ENCODE measurements around the gene SEC61A1.

The SEC61A1 gene

GRCh38 chr3:128016502-128016901 lies 35.7 kb upstream of the SEC61A1 start:
- H3K4me1 ChIP-seq (ENCODE audit: low read length), result no peaks in the 10 kb centered on the region
- no peaks in the 10 kb centered on the region for H3K36me3 ChIP-seq (replicated peaks; ENCODE audit: low read depth, low read length)
- H4K20me1 ChIP-seq (ENCODE audit: insufficient read depth, low read length), result no peaks in the 10 kb centered on the region
- no peaks in the 10 kb centered on the region for H3K79me2 ChIP-seq (ENCODE audit: low read length)
- no peaks in the 10 kb centered on the region for H3K27me3 ChIP-seq (ENCODE audit: low read depth, low read length)
- no peak overlapping the region for H3K4me2 ChIP-seq (ENCODE audit: low read length)
- H3K9me3 ChIP-seq (ENCODE audit: insufficient read depth, low read length), result no peaks in the 10 kb centered on the region
- no peak overlapping the region for H3K9ac ChIP-seq (ENCODE audit: low read length)
- TF ChIP-seq EZH2phosphoT487 (IDR thresholded peaks at IDR 0.05; ENCODE audit: low read depth), result no peak
- TF ChIP-seq, protein P1, sequence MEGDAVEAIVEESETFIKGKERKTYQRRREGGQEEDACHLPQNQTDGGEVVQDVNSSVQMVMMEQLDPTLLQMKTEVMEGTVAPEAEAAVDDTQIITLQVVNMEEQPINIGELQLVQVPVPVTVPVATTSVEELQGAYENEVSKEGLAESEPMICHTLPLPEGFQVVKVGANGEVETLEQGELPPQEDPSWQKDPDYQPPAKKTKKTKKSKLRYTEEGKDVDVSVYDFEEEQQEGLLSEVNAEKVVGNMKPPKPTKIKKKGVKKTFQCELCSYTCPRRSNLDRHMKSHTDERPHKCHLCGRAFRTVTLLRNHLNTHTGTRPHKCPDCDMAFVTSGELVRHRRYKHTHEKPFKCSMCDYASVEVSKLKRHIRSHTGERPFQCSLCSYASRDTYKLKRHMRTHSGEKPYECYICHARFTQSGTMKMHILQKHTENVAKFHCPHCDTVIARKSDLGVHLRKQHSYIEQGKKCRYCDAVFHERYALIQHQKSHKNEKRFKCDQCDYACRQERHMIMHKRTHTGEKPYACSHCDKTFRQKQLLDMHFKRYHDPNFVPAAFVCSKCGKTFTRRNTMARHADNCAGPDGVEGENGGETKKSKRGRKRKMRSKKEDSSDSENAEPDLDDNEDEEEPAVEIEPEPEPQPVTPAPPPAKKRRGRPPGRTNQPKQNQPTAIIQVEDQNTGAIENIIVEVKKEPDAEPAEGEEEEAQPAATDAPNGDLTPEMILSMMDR (IDR thresholded peaks at IDR 0.05; ENCODE audit: low read depth, low read length), result no peak
- no peak overlapping the region for H3K4me3 ChIP-seq (ENCODE audit: low read length)
- no peak overlapping the region for H3K27ac ChIP-seq (ENCODE audit: low read length)
- no peak overlapping the region for H2AFZ ChIP-seq (ENCODE audit: low read depth, low read length)

DNA sequence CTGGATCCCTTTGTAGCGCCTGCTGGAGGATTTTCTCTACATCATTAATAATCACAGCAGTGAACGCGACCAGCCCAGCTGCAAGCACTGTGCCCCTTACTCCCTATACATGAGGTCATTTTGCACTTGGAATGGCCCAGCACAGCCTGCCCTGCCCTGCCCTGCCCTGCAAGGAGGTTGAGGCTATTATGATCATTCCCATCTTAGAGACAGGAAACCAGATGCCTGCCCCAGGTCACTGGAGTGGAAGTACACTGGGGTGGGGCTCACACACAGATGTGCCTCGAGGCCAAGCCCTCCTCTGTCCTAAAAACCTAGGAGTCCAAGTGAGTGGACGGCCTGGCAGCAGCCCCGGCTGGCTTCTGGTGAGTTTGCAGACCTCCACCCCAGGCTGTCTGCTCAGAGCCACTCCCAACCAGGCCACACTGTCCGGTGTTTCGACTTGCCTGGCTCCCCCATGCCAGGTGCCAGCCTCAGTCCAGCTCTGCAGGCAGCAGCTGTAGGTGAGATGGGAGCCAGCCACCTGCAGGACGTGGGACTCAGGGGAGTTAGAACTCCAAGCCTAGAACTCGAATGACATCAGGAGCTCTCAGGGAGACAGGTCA lies 30.4 kb upstream of the SEC61A1 start:
- no peak overlapping the region for H3K4me2 ChIP-seq (ENCODE audit: low read length)
- H3K4me1 ChIP-seq (ENCODE audit: low read length), result no peaks in the 10 kb centered on the region
- no peak overlapping the region for H3K4me3 ChIP-seq (ENCODE audit: low read length)
- no peaks in the 10 kb centered on the region for H4K20me1 ChIP-seq (ENCODE audit: insufficient read depth, low read length)
- no peaks in the 10 kb centered on the region for H3K9me3 ChIP-seq (ENCODE audit: insufficient read depth, low read length)
- H2AFZ ChIP-seq (ENCODE audit: low read depth, low read length), result no peak overlapping the region
- TF ChIP-seq EZH2phosphoT487 (IDR thresholded peaks at IDR 0.05; ENCODE audit: low read depth), result no peak
- TF ChIP-seq, protein P1 (IDR thresholded peaks at IDR 0.05; ENCODE audit: low read depth, low read length), result no peak
- H3K36me3 ChIP-seq (replicated peaks; ENCODE audit: low read depth, low read length), result no peaks in the 10 kb centered on the region
- H3K79me2 ChIP-seq (ENCODE audit: low read length), result no peaks in the 10 kb centered on the region
- no peak overlapping the region for H3K27ac ChIP-seq (ENCODE audit: low read length)
- peaks cover 20% of the 10 kb centered on the region; the same call in 1 of the 2 replicates for H3K27me3 ChIP-seq (ENCODE audit: low read depth, low read length)
- H3K9ac ChIP-seq (ENCODE audit: low read length), result no peak overlapping the region

DNA sequence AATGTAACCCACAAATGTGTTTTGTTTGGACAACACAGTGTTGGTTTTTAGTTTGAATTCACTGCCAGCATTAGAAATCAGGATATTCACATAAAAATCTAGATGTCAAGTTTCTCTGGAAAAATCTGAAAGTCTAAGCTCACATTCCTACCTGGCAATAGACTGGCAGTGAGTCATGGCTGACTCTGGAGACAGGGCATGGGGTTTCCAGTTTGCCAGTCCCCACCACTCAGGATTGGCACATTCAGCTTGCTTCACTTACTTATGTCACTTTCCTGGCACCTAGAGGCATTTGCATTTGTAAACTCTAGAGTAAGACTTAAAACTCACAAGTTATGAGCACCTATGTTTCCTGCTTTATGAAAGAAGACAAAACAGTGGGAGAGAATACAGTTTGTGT lies 19.1 kb upstream of the SEC61A1 start:
- no peak for TF ChIP-seq EZH2phosphoT487 (IDR thresholded peaks at IDR 0.05; ENCODE audit: low read depth)
- TF ChIP-seq, protein P1 (IDR thresholded peaks at IDR 0.05; ENCODE audit: low read depth, low read length), result no peak

DNA sequence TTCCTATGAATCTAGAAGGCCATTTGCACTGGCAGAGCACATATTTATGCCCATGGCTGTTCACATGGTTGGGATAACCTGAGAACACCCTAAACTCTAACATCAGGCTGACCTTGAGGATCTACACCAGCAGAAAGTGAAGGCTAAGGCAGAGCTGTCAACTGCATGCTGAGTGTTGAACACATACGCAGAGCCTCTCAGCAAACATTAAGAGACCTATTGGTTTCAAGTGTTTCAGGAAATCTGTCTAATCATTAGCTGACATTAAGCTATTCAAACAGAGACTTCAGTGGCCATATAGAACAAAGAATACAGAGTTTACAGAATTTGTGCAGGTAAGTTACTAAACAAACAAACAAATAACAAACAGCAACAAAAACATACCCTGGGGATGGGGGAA lies 16.1 kb upstream of the SEC61A1 start:
- no peaks in the 10 kb centered on the region for H3K36me3 ChIP-seq (replicated peaks; ENCODE audit: low read depth, low read length)
- no peaks in the 10 kb centered on the region for H4K20me1 ChIP-seq (ENCODE audit: insufficient read depth, low read length)
- no peak overlapping the region for H3K4me3 ChIP-seq (ENCODE audit: low read length)
- H3K27me3 ChIP-seq (ENCODE audit: low read depth, low read length), result peaks cover 12% of the 10 kb centered on the region
- no peaks in the 10 kb centered on the region for H3K9me3 ChIP-seq (ENCODE audit: insufficient read depth, low read length)
- TF ChIP-seq EZH2phosphoT487 (IDR thresholded peaks at IDR 0.05; ENCODE audit: low read depth), result no peak
- TF ChIP-seq, protein P1 (IDR thresholded peaks at IDR 0.05; ENCODE audit: low read depth, low read length), result no peak
- H3K9ac ChIP-seq (ENCODE audit: low read length), result no peak overlapping the region
- H2AFZ ChIP-seq (ENCODE audit: low read depth, low read length), result no peak overlapping the region
- no peak overlapping the region for H3K4me2 ChIP-seq (ENCODE audit: low read length)
- H3K27ac ChIP-seq (ENCODE audit: low read length), result no peak overlapping the region
- no peaks in the 10 kb centered on the region for H3K4me1 ChIP-seq (ENCODE audit: low read length)
- H3K79me2 ChIP-seq (ENCODE audit: low read length), result no peaks in the 10 kb centered on the region

More for the DNA sequence above, 19.1 kb upstream of the SEC61A1 start:
- no peaks in the 10 kb centered on the region for H3K4me1 ChIP-seq (ENCODE audit: low read length)
- H3K9me3 ChIP-seq (ENCODE audit: insufficient read depth, low read length), result no peaks in the 10 kb centered on the region
- H4K20me1 ChIP-seq (ENCODE audit: insufficient read depth, low read length), result no peaks in the 10 kb centered on the region
- H3K4me2 ChIP-seq (ENCODE audit: low read length), result no peak overlapping the region
- no peaks in the 10 kb centered on the region for H3K27me3 ChIP-seq (ENCODE audit: low read depth, low read length)
- H3K9ac ChIP-seq (ENCODE audit: low read length), result no peak overlapping the region
- H2AFZ ChIP-seq (ENCODE audit: low read depth, low read length), result no peak overlapping the region
- no peaks in the 10 kb centered on the region for H3K36me3 ChIP-seq (replicated peaks; ENCODE audit: low read depth, low read length)
- H3K4me3 ChIP-seq (ENCODE audit: low read length), result no peak overlapping the region
- no peak overlapping the region for H3K27ac ChIP-seq (ENCODE audit: low read length)
- no peaks in the 10 kb centered on the region for H3K79me2 ChIP-seq (ENCODE audit: low read length)

All from OCI-LY3 (cell line).